Mesendoderm (in vitro differentiated cells): ENCODE data around the gene PDSS1.

Source experiments
- DNase-seq: peaks from one replicate; pipeline ENCODE4 v3.0.0; 2013
- H2AK5ac ChIP-seq: 2 replicates; pipeline ENCODE4 v1.6.1; 2013; ENCODE audit warnings: low read length, inconsistent platforms
- H2BK120ac ChIP-seq: 2 replicates; pipeline ENCODE4 v1.6.1; 2013; ENCODE audit warnings: low read depth, mild to moderate bottlenecking, low read length, moderate library complexity, mixed read lengths
- H2BK15ac ChIP-seq: replicated peaks from 2 replicates; pipeline ENCODE4 v1.6.1; 2013; ENCODE audit warnings: low read depth, mild to moderate bottlenecking, moderate library complexity
- H2BK5ac ChIP-seq: 2 replicates; pipeline ENCODE4 v1.6.1; 2013; ENCODE audit warnings: low read length, inconsistent platforms
- H3K18ac ChIP-seq: 2 replicates; pipeline ENCODE4 v1.6.1; 2013; ENCODE audit warnings: mild to moderate bottlenecking, low read length, mixed read lengths
- H3K23ac ChIP-seq: one replicate; pipeline ENCODE4 v1.6.1; 2013; ENCODE audit warnings: low read length
- H3K27ac ChIP-seq: 2 replicates; pipeline ENCODE4 v1.5.1; 2013; ENCODE audit warnings: low read depth, mild to moderate bottlenecking, inconsistent platforms, low read length, moderate library complexity
- H3K27me3 ChIP-seq: 2 replicates; pipeline ENCODE4 v1.6.1; 2013; ENCODE audit warnings: low read length, control low read depth, mild to moderate bottlenecking, inconsistent platforms; ENCODE audit not compliant: insufficient read depth, poor library complexity
- H3K36me3 ChIP-seq: 2 replicates; pipeline ENCODE4 v1.6.1; 2013; ENCODE audit warnings: low read length, inconsistent platforms; ENCODE audit not compliant: control insufficient read depth, insufficient read depth
- H3K4ac ChIP-seq: one replicate; pipeline ENCODE4 v1.6.1; 2013; ENCODE audit warnings: low read depth, mild to moderate bottlenecking, low read length, moderate library complexity
- H3K4me1 ChIP-seq: 2 replicates; pipeline ENCODE4 v1.6.1; 2013; ENCODE audit warnings: low read depth, low read length, inconsistent platforms; ENCODE audit not compliant: control insufficient read depth
- H3K4me2 ChIP-seq: 2 replicates; pipeline ENCODE4 v1.6.1; 2013; ENCODE audit warnings: low read length
- H3K4me3 ChIP-seq: 2 replicates; pipeline ENCODE4 v1.5.1; 2013; ENCODE audit warnings: mild to moderate bottlenecking, low read length
- H3K56ac ChIP-seq: one replicate; pipeline ENCODE4 v1.6.1; 2013; ENCODE audit warnings: low read length
- H3K79me1 ChIP-seq: 2 replicates; pipeline ENCODE4 v1.6.1; 2013; ENCODE audit warnings: low read length, inconsistent platforms
- H3K79me2 ChIP-seq: 2 replicates; pipeline ENCODE4 v1.6.1; 2013; ENCODE audit warnings: mild to moderate bottlenecking, low read length; ENCODE audit not compliant: control insufficient read depth, insufficient read depth
- H3K9ac ChIP-seq: 2 replicates; pipeline ENCODE4 v1.6.1; 2013; ENCODE audit warnings: low read length, inconsistent platforms
- H4K5ac ChIP-seq: one replicate; pipeline ENCODE4 v1.6.1; 2013; ENCODE audit warnings: low read length
- H4K8ac ChIP-seq: one replicate; pipeline ENCODE4 v1.6.1; 2013; ENCODE audit warnings: low read depth, mild to moderate bottlenecking, control low read depth, low read length, moderate library complexity
- WGBS: extraction: QIAGEN DNeasy Blood & Tissue Kit; methylation state at CpG from one replicate; pipeline ENCODE4 v1.1.7; 2013; ENCODE audit warnings: low lambda C conversion rate, missing lambda C conversion rate; ENCODE audit not compliant: insufficient coverage; ENCODE audit errors: extremely low coverage; 5-methylcytosine and 5-hydroxymethylcytosine counted together

PDSS1 gene

DNA sequence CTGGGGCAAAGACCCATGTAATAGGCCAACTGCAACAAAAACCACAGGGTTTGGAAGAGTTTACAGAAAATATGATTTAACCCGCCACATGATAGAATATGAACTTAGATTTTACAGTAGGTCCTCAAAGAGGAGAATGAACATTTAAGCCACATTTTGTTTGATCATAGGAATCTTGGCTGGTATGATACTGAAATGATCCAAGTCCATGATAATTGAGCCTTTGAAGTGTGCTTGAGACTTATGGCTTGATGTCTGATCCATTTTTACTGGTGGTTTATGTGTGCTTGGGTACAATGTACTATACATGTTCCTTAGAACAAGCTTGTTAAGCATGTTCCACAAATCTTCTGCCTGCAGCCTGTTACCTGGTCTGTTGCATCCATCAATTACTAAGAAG, 41.8 kb upstream of the PDSS1 start:
- no CpG with 5 or more reads among the region's 1 CpG for WGBS
- no peaks in the 10 kb centered on the region for H3K27me3 ChIP-seq

DNA sequence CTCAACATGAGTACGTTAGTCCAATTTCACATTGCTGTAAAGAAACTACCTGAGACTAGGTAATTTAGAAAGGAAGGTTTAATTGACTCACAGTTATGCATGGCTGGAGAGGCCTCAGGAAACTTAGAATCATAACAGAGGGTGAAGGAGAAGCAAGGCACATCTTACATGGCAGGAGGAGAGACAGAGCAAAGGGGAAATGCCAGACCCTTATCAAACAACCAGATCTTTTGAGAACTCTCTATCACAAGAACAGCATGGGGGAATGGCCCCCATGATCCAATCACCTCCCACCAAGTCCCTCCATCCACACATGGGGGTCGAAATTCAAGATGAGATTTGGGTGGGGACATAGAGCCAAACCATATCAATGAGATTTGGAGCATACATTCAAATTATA, 34.6 kb upstream of the PDSS1 start:
- no peak overlapping the region for H3K56ac ChIP-seq
- no peak overlapping the region for H4K8ac ChIP-seq
- no peaks in the 10 kb centered on the region for H3K27me3 ChIP-seq
- H3K9ac ChIP-seq: no peak overlapping the region
- no peaks in the 10 kb centered on the region for H3K4me1 ChIP-seq
- H2BK120ac ChIP-seq: no peak overlapping the region
- H3K4me3 ChIP-seq: no peak overlapping the region
- no peak overlapping the region for H2BK5ac ChIP-seq
- H4K5ac ChIP-seq: no peak overlapping the region
- H2AK5ac ChIP-seq: no peak overlapping the region
- no peaks in the 10 kb centered on the region for H3K79me2 ChIP-seq
- no peak overlapping the region for H3K4ac ChIP-seq
- no peak for DNase-seq
- H3K18ac ChIP-seq: no peak overlapping the region
- no peaks in the 10 kb centered on the region for H3K79me1 ChIP-seq
- H3K23ac ChIP-seq: no peak overlapping the region
- no peaks in the 10 kb centered on the region for H3K36me3 ChIP-seq
- no peak overlapping the region for H2BK15ac ChIP-seq
- H3K27ac ChIP-seq: no peak overlapping the region
- no peak overlapping the region for H3K4me2 ChIP-seq
- no CpG with 5 or more reads among the region's 2 CpGs for WGBS

More for the DNA sequence above, 41.8 kb upstream of the PDSS1 start:
- Histone ChIP-seq H2AK5ac (no peak overlapping the region), H2BK15ac (no peak overlapping the region), H4K8ac (no peak overlapping the region), H2BK5ac (no peak overlapping the region), H2BK120ac (no peak overlapping the region), H3K4me2 (no peak overlapping the region), H3K36me3 (no peaks in the 10 kb centered on the region), H4K5ac (no peak overlapping the region), H3K79me1 (no peaks in the 10 kb centered on the region), H3K27ac (no peak overlapping the region), H3K4ac (no peak overlapping the region), H3K4me3 (no peak overlapping the region), H3K9ac (no peak overlapping the region), H3K4me1 (no peaks in the 10 kb centered on the region), H3K79me2 (no peaks in the 10 kb centered on the region), H3K23ac (no peak overlapping the region), H3K18ac (no peak overlapping the region), H3K56ac (no peak overlapping the region)
- DNase-seq: no peak

DNA sequence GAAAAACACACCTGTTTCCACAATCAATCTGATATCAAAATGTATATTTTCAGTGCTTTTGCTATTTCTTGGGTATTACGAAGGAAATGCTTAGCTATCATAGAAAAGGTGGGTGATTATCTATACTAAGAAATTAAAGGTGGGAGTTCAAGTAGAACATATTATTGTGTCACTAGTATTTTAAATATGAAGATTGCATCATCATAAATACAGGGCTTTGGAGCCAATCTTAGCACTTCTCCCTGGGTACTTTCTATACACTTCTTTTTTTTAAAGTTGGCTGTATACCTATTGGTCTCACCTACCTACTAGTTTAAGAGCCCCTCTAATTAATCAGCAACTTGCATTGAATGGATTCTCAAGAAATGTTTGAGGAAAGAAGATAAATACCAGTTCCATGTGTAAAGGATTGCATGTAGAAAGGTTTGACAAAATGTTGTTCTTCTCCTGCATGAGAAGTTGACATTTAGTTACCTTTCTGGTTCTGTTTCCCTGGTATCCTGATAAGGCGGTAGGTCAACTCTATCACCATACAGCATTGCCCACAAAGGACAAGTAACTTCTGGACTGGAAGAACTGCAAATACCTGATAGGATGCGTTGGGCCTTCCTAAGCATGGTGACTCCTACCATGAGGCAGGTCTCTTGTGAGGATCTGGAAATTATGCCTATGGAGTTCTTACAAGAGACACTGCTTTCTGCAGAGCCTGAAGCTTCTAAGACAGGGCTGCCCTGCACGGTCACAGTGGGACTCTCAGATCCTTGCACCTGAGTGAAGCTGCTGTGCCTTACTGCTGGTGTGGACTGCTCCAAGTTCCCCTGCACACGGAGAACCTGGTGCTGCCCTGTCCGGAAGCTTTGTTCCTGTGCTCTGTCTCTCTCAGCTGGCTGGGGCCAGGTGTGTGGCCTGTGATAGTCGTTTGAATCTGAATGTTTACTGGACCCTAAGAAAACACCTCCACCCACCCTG, 32.1 kb upstream of the PDSS1 start:
- Histone ChIP-seq H3K4me3 (no peak overlapping the region), H3K4me2 (no peak overlapping the region), H3K79me2 (no peaks in the 10 kb centered on the region), H3K4ac (no peak overlapping the region), H3K79me1 (no peaks in the 10 kb centered on the region), H4K8ac (no peak overlapping the region), H2BK15ac (no peak overlapping the region), H3K4me1 (no peaks in the 10 kb centered on the region), H3K9ac (no peak overlapping the region), H3K36me3 (no peaks in the 10 kb centered on the region), H2BK5ac (no peak overlapping the region), H3K27ac (no peak overlapping the region), H4K5ac (no peak overlapping the region), H3K23ac (no peak overlapping the region), H3K27me3 (no peaks in the 10 kb centered on the region), H3K18ac (no peak overlapping the region), H2BK120ac (no peak overlapping the region), H3K56ac (no peak overlapping the region), H2AK5ac (no peak overlapping the region)
- no peak for DNase-seq
- WGBS: no CpG with 5 or more reads among the region's 7 CpGs

DNA sequence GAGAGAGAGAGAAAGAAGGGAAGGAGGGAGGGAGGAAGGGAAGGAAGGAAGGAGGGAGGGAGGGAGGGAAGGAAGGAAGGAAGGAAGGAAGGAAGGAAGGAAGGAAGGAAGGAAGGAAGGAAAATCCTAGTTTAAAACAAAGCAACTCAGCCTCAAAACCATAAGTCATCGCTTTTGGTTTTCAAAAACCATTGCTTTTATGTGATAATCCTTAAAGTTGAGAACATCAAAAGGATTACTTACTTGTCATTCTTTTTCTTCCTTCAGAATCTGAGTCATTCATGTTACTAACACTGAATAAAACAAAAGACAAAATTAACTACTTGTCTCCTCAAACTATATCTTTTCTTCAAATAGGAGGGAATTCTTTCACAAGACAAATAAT, 21.6 kb upstream of the PDSS1 start:
- Histone ChIP-seq H3K4ac (no peak overlapping the region), H3K56ac (no peak overlapping the region), H2BK15ac (no peak overlapping the region), H2BK5ac (no peak overlapping the region), H3K23ac (no peak overlapping the region), H3K4me3 (no peak overlapping the region), H3K79me2 (no peaks in the 10 kb centered on the region), H3K79me1 (no peaks in the 10 kb centered on the region), H2AK5ac (no peak overlapping the region), H3K4me2 (no peak overlapping the region), H3K27ac (no peak overlapping the region), H3K18ac (no peak overlapping the region), H3K9ac (no peak overlapping the region), H4K8ac (no peak overlapping the region), H3K4me1 (no peaks in the 10 kb centered on the region), H4K5ac (no peak overlapping the region), H3K36me3 (no peaks in the 10 kb centered on the region), H2BK120ac (no peak overlapping the region), H3K27me3 (no peaks in the 10 kb centered on the region)
- no CpG with 5 or more reads among the region's 1 CpG for WGBS
- DNase-seq: no peak

DNA sequence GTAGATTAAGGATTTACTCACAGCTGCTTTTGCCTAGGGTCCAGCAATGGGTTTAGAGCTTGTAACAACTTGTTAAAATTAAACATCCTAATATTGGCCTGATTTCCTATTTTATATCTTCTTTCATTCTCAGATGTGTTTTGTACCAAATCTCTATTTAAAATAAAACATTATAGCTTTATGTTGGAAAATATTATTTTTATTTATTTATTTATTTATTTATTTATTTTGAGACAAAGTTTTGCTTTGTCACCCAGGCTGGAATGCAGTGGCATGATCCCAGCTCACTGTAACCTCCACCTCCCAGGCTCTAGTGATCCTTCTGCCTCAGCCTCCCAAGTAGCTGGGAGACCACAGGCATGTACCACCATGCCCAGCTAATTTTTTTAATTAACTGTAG, 17.9 kb upstream of the PDSS1 start:
- no peak overlapping the region for H3K27ac ChIP-seq
- H3K4me3 ChIP-seq: no peak overlapping the region
- no peak overlapping the region for H2AK5ac ChIP-seq
- no peaks in the 10 kb centered on the region for H3K79me2 ChIP-seq
- H3K4me1 ChIP-seq: no peaks in the 10 kb centered on the region
- DNase-seq: no peak
- H4K8ac ChIP-seq: no peak overlapping the region
- H4K5ac ChIP-seq: no peak overlapping the region
- H3K27me3 ChIP-seq: no peaks in the 10 kb centered on the region
- no peaks in the 10 kb centered on the region for H3K36me3 ChIP-seq
- no peak overlapping the region for H3K18ac ChIP-seq
- no peak overlapping the region for H2BK120ac ChIP-seq
- H3K4me2 ChIP-seq: no peak overlapping the region
- H2BK5ac ChIP-seq: no peak overlapping the region
- no peak overlapping the region for H3K23ac ChIP-seq
- no peak overlapping the region for H3K56ac ChIP-seq
- H2BK15ac ChIP-seq: no peak overlapping the region
- H3K79me1 ChIP-seq: no peaks in the 10 kb centered on the region
- H3K9ac ChIP-seq: no peak overlapping the region
- H3K4ac ChIP-seq: no peak overlapping the region

GRCh38 chr10:26681076-26681475, 16.4 kb upstream of the PDSS1 start:
- Histone ChIP-seq H2BK15ac (no peak overlapping the region), H3K23ac (no peak overlapping the region), H2BK120ac (no peak overlapping the region), H3K18ac (no peak overlapping the region), H3K4me2 (no peak overlapping the region), H4K5ac (no peak overlapping the region), H3K27me3 (no peaks in the 10 kb centered on the region), H4K8ac (no peak overlapping the region), H3K79me2 (no peaks in the 10 kb centered on the region), H3K4me3 (no peak overlapping the region), H3K27ac (no peak overlapping the region), H2AK5ac (no peak overlapping the region), H3K36me3 (no peaks in the 10 kb centered on the region), H2BK5ac (no peak overlapping the region), H3K79me1 (no peaks in the 10 kb centered on the region), H3K9ac (no peak overlapping the region), H3K4me1 (no peaks in the 10 kb centered on the region), H3K4ac (no peak overlapping the region), H3K56ac (no peak overlapping the region)
- WGBS: no CpG with 5 or more reads among the region's 1 CpG
- no peak for DNase-seq
